ENCODE data around the gene NRP2.

Gene NRP2

GRCh38 chr2:205670292-205670691, 12.0 kb upstream of the NRP2 start:
- no peaks in the 10 kb centered on the region for H4K20me1 ChIP-seq (ENCODE audit: insufficient read depth)
- TF ChIP-seq CTCF (conservative IDR thresholded peaks at IDR 0.05; ENCODE audit: low read depth, low read length) = no peak

DNA sequence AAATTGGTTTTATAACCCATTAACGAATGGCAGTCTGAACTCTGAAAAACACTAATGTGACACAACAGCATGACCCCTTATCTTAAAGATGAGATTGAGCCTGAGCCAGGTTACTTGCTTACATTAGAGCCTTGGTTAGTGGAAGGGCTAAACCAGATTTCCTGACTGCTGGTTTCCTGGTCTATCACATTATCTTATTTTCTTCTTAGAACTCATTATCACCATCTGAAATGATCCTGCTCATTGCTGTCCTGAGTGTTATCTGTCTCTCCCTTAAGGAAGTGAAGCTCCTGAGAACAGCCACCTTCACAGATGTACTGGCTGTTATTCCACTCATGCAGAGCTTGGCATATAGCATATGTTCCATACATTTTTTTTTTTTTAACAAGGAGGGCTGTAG, 9.0 kb upstream of the NRP2 start:
- H3K36me3 ChIP-seq (ENCODE audit: insufficient read depth) = no peaks in the 10 kb centered on the region
- no peak overlapping the region for H2AFZ ChIP-seq (ENCODE audit: low read depth)
- no peaks in the 10 kb centered on the region for H3K4me1 ChIP-seq (ENCODE audit: low read depth, poor library complexity, severe bottlenecking)
- H3K79me2 ChIP-seq (ENCODE audit: insufficient read depth, low read depth) = no peaks in the 10 kb centered on the region
- H4K20me1 ChIP-seq (ENCODE audit: insufficient read depth) = no peaks in the 10 kb centered on the region
- no peak overlapping the region for H3K27ac ChIP-seq
- H3K4me3 ChIP-seq (IDR thresholded peaks at IDR 0.05; ENCODE audit: insufficient read depth, low read depth, low read length) = no peak overlapping the region
- H3K27me3 ChIP-seq (ENCODE audit: insufficient read depth, low read depth) = no peaks in the 10 kb centered on the region
- H3K9ac ChIP-seq = no peak overlapping the region
- no peak overlapping the region for H3K4me2 ChIP-seq
- no peak for TF ChIP-seq CTCF (conservative IDR thresholded peaks at IDR 0.05; ENCODE audit: low read depth, low read length)

More at GRCh38 chr2:205670292-205670691, 12.0 kb upstream of the NRP2 start:
- Histone ChIP-seq H3K4me1 (ENCODE audit: low read depth, poor library complexity, severe bottlenecking) (no peaks in the 10 kb centered on the region), H3K79me2 (ENCODE audit: insufficient read depth, low read depth) (no peaks in the 10 kb centered on the region), H3K27ac (no peak overlapping the region), H3K36me3 (ENCODE audit: insufficient read depth) (no peaks in the 10 kb centered on the region), H3K4me2 (no peak overlapping the region), H3K27me3 (ENCODE audit: insufficient read depth, low read depth) (no peaks in the 10 kb centered on the region), H3K4me3 (IDR thresholded peaks at IDR 0.05; ENCODE audit: insufficient read depth, low read depth, low read length) (no peak overlapping the region), H2AFZ (ENCODE audit: low read depth) (no peak overlapping the region), H3K9ac (no peak overlapping the region)

DNA sequence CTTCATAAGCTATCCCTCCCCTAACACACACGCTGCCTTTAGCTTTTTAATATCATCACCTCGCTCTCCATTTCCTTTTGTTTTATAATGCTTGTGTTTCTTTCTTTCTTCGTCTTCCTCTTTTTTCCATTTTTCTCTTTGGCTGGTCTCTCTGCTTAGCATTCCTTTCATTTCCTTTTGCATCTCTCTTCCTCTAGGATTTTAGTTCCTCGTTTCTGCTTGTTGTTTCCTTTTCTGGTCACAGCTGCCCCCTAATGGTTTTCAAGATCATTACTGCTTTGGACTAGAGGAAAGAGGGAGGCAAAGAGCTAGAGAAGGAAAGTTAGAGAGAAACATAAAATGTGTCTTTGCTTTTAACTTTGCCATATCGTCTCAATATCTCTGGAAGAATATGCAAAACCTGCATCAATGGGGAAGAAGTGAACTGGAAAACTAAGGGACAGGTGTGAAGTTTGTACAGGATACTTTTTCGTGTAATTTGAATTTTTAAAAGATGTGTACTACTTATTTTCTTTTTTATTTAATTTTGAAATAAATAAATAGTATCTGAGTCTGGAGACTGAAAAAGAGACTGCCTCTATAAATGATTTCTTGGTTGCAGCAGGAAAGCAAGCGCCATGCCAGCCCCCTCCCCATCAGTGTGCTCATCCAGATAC, 6.3 kb upstream of the NRP2 start:
- no peaks in the 10 kb centered on the region for H3K79me2 ChIP-seq (ENCODE audit: insufficient read depth, low read depth)
- peak overlapping the region; percentile 5 for H2AFZ ChIP-seq (ENCODE audit: low read depth)
- H3K4me1 ChIP-seq (ENCODE audit: low read depth, poor library complexity, severe bottlenecking) = no peaks in the 10 kb centered on the region
- H3K27ac ChIP-seq = no peak overlapping the region
- no peaks in the 10 kb centered on the region for H3K36me3 ChIP-seq (ENCODE audit: insufficient read depth)
- no peaks in the 10 kb centered on the region for H4K20me1 ChIP-seq (ENCODE audit: insufficient read depth)
- H3K27me3 ChIP-seq (ENCODE audit: insufficient read depth, low read depth) = no peaks in the 10 kb centered on the region
- H3K4me3 ChIP-seq (IDR thresholded peaks at IDR 0.05; ENCODE audit: insufficient read depth, low read depth, low read length) = no peak overlapping the region
- H3K9ac ChIP-seq = no peak overlapping the region
- peak; percentile 90 for TF ChIP-seq CTCF (conservative IDR thresholded peaks at IDR 0.05; ENCODE audit: low read depth, low read length)
- H3K4me2 ChIP-seq = no peak overlapping the region

- no peak overlapping the region for H3K27ac ChIP-seq
Measured at GRCh38 chr2:205678541-205679142, 3.7 kb upstream of the NRP2 start.

More at GRCh38 chr2:205678541-205679142, 3.7 kb upstream of the NRP2 start:
- H3K36me3 ChIP-seq (ENCODE audit: insufficient read depth) = no peaks in the 10 kb centered on the region
- H2AFZ ChIP-seq (ENCODE audit: low read depth) = no peak overlapping the region
- H3K9ac ChIP-seq = no peak overlapping the region
- no peak for TF ChIP-seq CTCF (conservative IDR thresholded peaks at IDR 0.05; ENCODE audit: low read depth, low read length)
- no peaks in the 10 kb centered on the region for H4K20me1 ChIP-seq (ENCODE audit: insufficient read depth)
- no peak overlapping the region for H3K4me2 ChIP-seq
- H3K4me1 ChIP-seq (ENCODE audit: low read depth, poor library complexity, severe bottlenecking) = no peaks in the 10 kb centered on the region
- no peak overlapping the region for H3K4me3 ChIP-seq (IDR thresholded peaks at IDR 0.05; ENCODE audit: insufficient read depth, low read depth, low read length)
- no peaks in the 10 kb centered on the region for H3K79me2 ChIP-seq (ENCODE audit: insufficient read depth, low read depth)
- no peaks in the 10 kb centered on the region; the same call in 1 of the 2 replicates for H3K27me3 ChIP-seq (ENCODE audit: insufficient read depth, low read depth)

Data from KMS-11 (cell line).